Motor neuron (in vitro differentiated cells): ENCODE data around the gene ZNF862. TPM values are rescaled to one million over a fixed set of nuclear protein-coding genes. Genes with fewer than 3 reads are reported as not detected.

Source experiments
- ATAC-seq, 8 experiments: fragments of 200-7000 bp; cut with Tn5 transposase; replicated peaks in 6 of 8; 2 replicates each; pipeline ENCODE4 v1.8.0; 2021; ENCODE audit warnings: mild to moderate bottlenecking in 8 of 8, moderate library complexity in 8 of 8
- H3K27ac ChIP-seq, 2 donors: fragments of 250-450 bp; sonication (Bioruptor Pico); 2 replicates each; pipeline ENCODE4 v1.9.0; 2021; ENCODE audit warnings: antibody characterized with exemption in 2 of 2, mild to moderate bottlenecking in 2 of 2, moderate library complexity in 1 of 2
- H3K4me1 ChIP-seq, 2 donors: fragments of 250-450 bp; sonication (Bioruptor Pico); replicated peaks in 1 of 2; 2 replicates each; pipeline ENCODE4 v1.6.1; 2021; ENCODE audit warnings: antibody characterized with exemption in 2 of 2, mild to moderate bottlenecking in 2 of 2, moderate library complexity in 1 of 2
- H3K4me3 ChIP-seq, 5 donors: fragments of 250-450 bp; sonication (Bioruptor Pico); 2 replicates each; pipeline ENCODE4 v1.9.0; 2021; ENCODE audit warnings: antibody characterized with exemption in 5 of 5, mild to moderate bottlenecking in 5 of 5, moderate library complexity in 4 of 5
- WGBS, 10 experiments: fragments of 450-650 bp; shearing (Covaris generic); methylation state at CpG; one replicate each; pipeline ENCODE4 v1.0.0; 2022; 5-methylcytosine and 5-hydroxymethylcytosine counted together
- in situ Hi-C, 9 experiments: fragments of 400-800 bp; cut with MboI; loops; one replicate each; pipeline ENCODE4 v1.15.0; 2021; ENCODE audit warnings: low sequenced_read_pairs in 9 of 9, low pct_unique_long_range_greater_than_20kb in 2 of 9; ENCODE audit not compliant: unreplicated experiment in 9 of 9
- total RNA-seq, 8 experiments: library from RNA; unstranded; fragments of 300-600 nt; gene quantifications; 2 replicates each; pipeline versions ENCODE4 v1.2.3 to v1.2.4, GENCODE V29; 2022

ZNF862 gene
- 10 to 100 TPM in 5 of 8 experiments, 1 to 10 TPM in 3; 7.1 to 18.6 (median 10.8) TPM for total RNA-seq

GRCh38 chr7:149838224-149838991 is at the start of gene ZNF862:
Gene ZNF862 (plus strand): TSS chr7:149838375. CDS start chr7:149838612, 237 bp downstream.
- WGBS, 10 experiments: 0% methylated on average over 2 to 11 of the region's 86 CpGs; no CpG with 5 or more reads in 5 of the 10 experiments
- peak; percentile 89 to 98 (median 97) for ATAC-seq
- Histone ChIP-seq H3K4me3 (peak within 1 kb of the TSS; percentile 74 to 92 (median 78)), H3K27ac (peak within 1 kb of the TSS; percentile 41 to 77), H3K4me1 (peaks cover 8 to 13% of the 10 kb centered on the region in 2 donors)
- in situ Hi-C loops: no loop called here

DNA sequence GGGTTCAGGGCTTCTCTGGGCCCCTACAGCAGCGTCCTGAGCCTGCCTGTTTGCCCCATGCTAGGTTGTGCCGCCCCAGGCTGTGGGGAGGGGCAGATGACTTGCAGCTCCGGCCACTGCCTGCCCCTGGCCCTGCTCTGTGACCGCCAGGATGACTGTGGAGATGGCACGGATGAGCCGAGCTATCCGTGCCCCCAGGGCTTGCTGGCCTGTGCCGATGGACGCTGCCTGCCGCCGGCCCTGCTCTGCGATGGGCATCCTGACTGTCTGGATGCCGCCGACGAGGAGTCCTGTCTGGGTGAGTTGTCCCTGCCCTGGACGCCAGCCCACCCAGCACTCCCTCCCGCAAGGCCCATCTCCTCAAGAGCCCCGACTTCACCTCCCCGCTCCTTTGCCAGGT is 49.1 kb upstream of the ZNF862 start:
- in situ Hi-C loops: no loop called here
- no peak for ATAC-seq
- H3K27ac ChIP-seq: no peak overlapping the region
- no peak overlapping the region for H3K4me3 ChIP-seq
- peaks cover 0 to 20% of the 10 kb centered on the region in 2 donors for H3K4me1 ChIP-seq
- WGBS, 10 experiments: 79 to 100% (median 80%) methylated on average over 3 of the region's 19 CpGs; no CpG with 5 or more reads in 7 of the 10 experiments

DNA sequence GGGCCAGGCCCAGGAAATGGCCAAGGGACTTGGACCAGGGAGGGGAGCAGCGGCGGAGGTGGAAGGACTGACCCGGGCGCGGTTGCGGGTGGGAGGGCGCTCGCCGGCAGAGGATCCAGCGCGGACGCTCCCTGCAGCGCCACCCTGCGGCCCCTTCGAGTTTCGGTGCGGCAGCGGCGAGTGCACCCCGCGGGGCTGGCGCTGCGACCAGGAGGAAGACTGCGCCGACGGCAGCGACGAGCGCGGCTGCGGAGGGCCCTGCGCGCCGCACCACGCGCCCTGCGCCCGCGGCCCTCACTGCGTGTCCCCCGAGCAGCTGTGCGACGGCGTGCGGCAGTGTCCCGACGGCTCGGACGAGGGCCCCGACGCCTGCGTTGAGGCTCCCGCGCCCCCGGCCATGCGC is 48.0 kb upstream of the ZNF862 start:
- 0 to 60% (median 0%) methylated on average over 1 to 2 of the region's 56 CpGs; no CpG with 5 or more reads in 7 of the 10 experiments for WGBS, 10 experiments
- ATAC-seq: peak; percentile 59 to 77 (median 63)
- no peak overlapping the region for H3K27ac ChIP-seq
- H3K4me1 ChIP-seq: peaks cover 0 to 20% of the 10 kb centered on the region in 2 donors
- in situ Hi-C loops: no loop called here
- H3K4me3 ChIP-seq: no peak overlapping the region

GRCh38 chr7:149790754-149791360 is 47.3 kb upstream of the ZNF862 start:
- WGBS, 10 experiments: 71 to 87% (median 80%) methylated on average over 2 to 6 of the region's 14 CpGs; no CpG with 5 or more reads in 7 of the 10 experiments
- in situ Hi-C loops: no loop called here
- Histone ChIP-seq H3K4me1 (peaks cover 0 to 20% of the 10 kb centered on the region in 2 donors), H3K27ac (no peak overlapping the region), H3K4me3 (no peak overlapping the region)
- peak in 2 of 8 experiments; percentile 15 to 18 for ATAC-seq

GRCh38 chr7:149791411-149792219 is 46.6 kb upstream of the ZNF862 start:
- 66 to 100% (median 79%) methylated on average over 1 to 3 of the region's 21 CpGs; no CpG with 5 or more reads in 6 of the 10 experiments for WGBS, 10 experiments
- in situ Hi-C loops: no loop called here
- no peak for ATAC-seq
- H3K4me1 ChIP-seq: peaks cover 0 to 20% of the 10 kb centered on the region in 2 donors
- H3K4me3 ChIP-seq: no peak overlapping the region
- no peak overlapping the region for H3K27ac ChIP-seq

GRCh38 chr7:149792220-149792595 is 46.0 kb upstream of the ZNF862 start:
- no peak for ATAC-seq
- Histone ChIP-seq H3K4me1 (peaks cover 0 to 19% of the 10 kb centered on the region in 2 donors), H3K27ac (no peak overlapping the region), H3K4me3 (no peak overlapping the region)
- WGBS, 10 experiments: 60% methylated on average over 3 of the region's 15 CpGs; no CpG with 5 or more reads in 9 of the 10 experiments
- in situ Hi-C loops: no loop called here

- no peak for ATAC-seq
- in situ Hi-C loops: no loop called here
- Histone ChIP-seq H3K4me3 (no peak overlapping the region), H3K27ac (no peak overlapping the region), H3K4me1 (peaks cover 0 to 12% of the 10 kb centered on the region in 2 donors)
- 71 to 100% (median 80%) methylated on average over 1 to 3 of the region's 10 CpGs; no CpG with 5 or more reads in 7 of the 10 experiments for WGBS, 10 experiments
Observed at GRCh38 chr7:149793261-149793660, 44.9 kb upstream of the ZNF862 start.

- Histone ChIP-seq H3K27ac (no peak overlapping the region), H3K4me3 (no peak overlapping the region), H3K4me1 (peaks cover 0 to 8% of the 10 kb centered on the region in 2 donors)
- ATAC-seq: peak in 6 of 8 experiments; percentile 20 to 87 (median 38)
- WGBS, 10 experiments: 7 to 60% (median 40%) methylated on average over 1 to 3 of the region's 6 CpGs; no CpG with 5 or more reads in 5 of the 10 experiments
- in situ Hi-C loops: no loop called here
Observed at GRCh38 chr7:149794661-149795060, 43.5 kb upstream of the ZNF862 start.

GRCh38 chr7:149795126-149795525 is 43.0 kb upstream of the ZNF862 start:
- no peak overlapping the region for H3K27ac ChIP-seq
- no peak for ATAC-seq
- peaks cover 0 to 4% of the 10 kb centered on the region in 2 donors for H3K4me1 ChIP-seq
- 49 to 80% (median 80%) methylated on average over 2 to 4 of the region's 10 CpGs; no CpG with 5 or more reads in 7 of the 10 experiments for WGBS, 10 experiments
- in situ Hi-C loops: no loop called here
- H3K4me3 ChIP-seq: no peak overlapping the region

DNA sequence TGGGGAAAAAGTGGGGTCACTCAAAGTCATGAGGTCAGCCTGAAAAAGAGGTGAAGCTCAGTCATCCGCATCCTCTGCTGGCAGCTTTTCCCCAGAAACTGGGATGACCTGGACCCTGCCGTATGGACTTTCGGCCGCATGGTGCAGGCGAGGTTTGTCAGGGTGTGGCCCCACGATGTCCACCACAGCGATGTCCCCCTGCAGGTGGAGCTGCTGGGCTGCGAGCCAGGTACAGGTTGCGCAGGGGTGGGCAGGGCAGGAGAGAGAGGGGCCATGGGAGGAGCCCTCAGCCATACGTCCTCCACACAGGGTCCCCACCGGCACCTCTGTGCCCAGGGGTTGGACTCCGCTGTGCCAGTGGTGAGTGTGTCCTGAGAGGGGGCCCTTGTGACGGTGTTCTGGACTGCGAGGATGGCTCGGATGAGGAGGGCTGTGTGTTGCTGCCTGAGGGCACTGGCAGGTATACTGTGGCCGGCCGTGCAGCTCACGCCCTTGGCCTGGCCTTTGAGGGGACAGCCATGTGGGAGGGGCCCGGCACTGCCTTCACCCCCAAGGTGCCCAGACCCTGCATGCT is 41.8 kb upstream of the ZNF862 start:
- in situ Hi-C loops: no loop called here
- Histone ChIP-seq H3K4me1 (no peaks in the 10 kb centered on the region), H3K27ac (no peak overlapping the region), H3K4me3 (no peak overlapping the region)
- WGBS, 10 experiments: 39 to 88% (median 53%) methylated on average over 1 to 4 of the region's 19 CpGs; no CpG with 5 or more reads in 6 of the 10 experiments
- ATAC-seq: no peak

DNA sequence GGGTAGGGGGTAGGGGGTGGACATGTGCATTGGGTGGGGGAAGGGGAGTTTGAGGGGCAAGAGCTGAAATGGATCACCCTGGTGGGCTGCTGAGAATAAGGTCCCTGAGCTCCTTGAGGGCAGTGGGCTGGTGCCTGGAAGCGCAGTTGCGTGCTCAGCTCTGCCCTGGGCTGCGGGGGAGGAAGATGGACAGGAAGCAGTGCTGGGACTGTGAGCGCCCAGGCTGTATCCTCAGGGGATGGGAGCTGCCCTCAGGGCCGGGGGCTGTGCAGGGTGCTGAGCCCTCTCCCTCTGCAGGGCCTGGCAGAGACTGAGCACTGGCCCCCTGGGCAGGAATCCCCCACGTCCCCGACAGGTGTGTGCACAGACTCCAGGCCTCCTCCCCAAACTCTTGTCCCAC is 40.4 kb upstream of the ZNF862 start:
- no peak for ATAC-seq
- H3K27ac ChIP-seq: no peak overlapping the region
- H3K4me3 ChIP-seq: no peak overlapping the region
- WGBS, 10 experiments: 64% methylated on average over 3 of the region's 7 CpGs; no CpG with 5 or more reads in 9 of the 10 experiments
- no peaks in the 10 kb centered on the region for H3K4me1 ChIP-seq
- in situ Hi-C loops: no loop called here

DNA sequence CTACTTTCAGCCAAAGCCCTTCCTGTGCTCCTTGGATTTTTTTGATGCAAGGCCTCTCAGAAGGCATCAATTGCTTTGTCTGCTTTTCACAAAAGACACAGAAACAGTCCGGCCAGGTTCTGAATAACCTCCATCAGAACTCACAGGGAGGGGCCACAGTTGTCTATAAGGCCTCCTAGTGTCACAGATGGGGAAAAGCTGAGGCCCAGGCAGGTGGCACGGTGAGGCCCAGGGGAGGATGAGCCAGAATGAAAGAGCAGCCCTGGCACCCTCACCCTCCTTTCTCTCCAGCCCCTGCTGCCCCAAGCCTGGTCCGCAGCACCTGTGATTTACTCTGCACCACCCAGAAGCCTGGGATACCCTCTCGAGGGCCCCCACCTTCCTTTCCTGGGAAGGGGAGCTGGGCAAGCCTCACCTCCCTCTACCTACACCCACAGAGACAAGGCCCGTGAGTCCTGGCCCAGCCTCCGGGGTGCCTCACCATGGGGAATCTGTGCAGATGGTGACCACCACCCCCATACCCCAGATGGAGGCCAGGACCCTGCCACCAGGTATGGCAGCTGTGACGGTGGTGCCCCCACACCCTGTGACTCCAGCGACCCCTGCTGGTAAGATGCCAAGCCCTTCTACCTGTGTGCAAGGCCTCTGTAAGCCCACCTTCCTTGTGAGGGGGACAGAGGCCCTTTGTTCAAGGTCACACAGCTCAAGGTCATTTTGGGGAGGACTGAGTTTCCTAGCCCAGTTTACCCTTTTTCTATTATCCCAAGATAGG is 38.6 kb upstream of the ZNF862 start:
- Histone ChIP-seq H3K4me1 (no peaks in the 10 kb centered on the region), H3K27ac (no peak overlapping the region), H3K4me3 (no peak overlapping the region)
- in situ Hi-C loops: no loop called here
- peak in 5 of 8 experiments; percentile 27 to 67 (median 49) for ATAC-seq
- 20 to 100% (median 54%) methylated on average over 1 to 2 of the region's 8 CpGs; no CpG with 5 or more reads in 4 of the 10 experiments for WGBS, 10 experiments
